CD14-positive monocyte (primary cell): ENCODE data around the gene CAMTA1. TPM values are rescaled to one million over a fixed set of nuclear protein-coding genes. Genes with fewer than 3 reads are reported as not detected.

ENCODE experiments used
- DNase-seq, 3 donors: peaks; one replicate each; pipeline ENCODE4 v3.0.0-alpha.2; 2011 to 2022
- H2AFZ ChIP-seq: 2 replicates; pipeline ENCODE4 v1.6.0; 2012; ENCODE audit warnings: mild to moderate bottlenecking, low read depth, low read length, inconsistent platforms; ENCODE audit not compliant: insufficient read depth, poor library complexity, severe bottlenecking
- H3K27ac ChIP-seq, 2 donors: 1 replicate in 1 of 2; 2 replicates in 1 of 2; pipeline ENCODE4 v1.5.1; 2012 to 2013; ENCODE audit warnings: low read length in 2 of 2, control low read depth in 1 of 2, inconsistent platforms in 1 of 2, low read depth in 1 of 2, mild to moderate bottlenecking in 1 of 2
- H3K27me3 ChIP-seq, 2 donors: one replicate each; pipeline versions ENCODE4 v1.6.0 to v1.6.1; 2011 to 2013; ENCODE audit warnings: low read length in 2 of 2; ENCODE audit not compliant: control insufficient read depth in 2 of 2, insufficient read depth in 2 of 2
- H3K36me3 ChIP-seq, 2 donors: replicated peaks in 1 of 2; 1 replicate in 1 of 2; 2 replicates in 1 of 2; pipeline versions ENCODE4 v1.5.1 to v1.6.1; 2012 to 2013; ENCODE audit warnings: low read length in 2 of 2, control low read depth in 1 of 2, inconsistent platforms in 1 of 2, mild to moderate bottlenecking in 1 of 2; ENCODE audit not compliant: insufficient read depth in 2 of 2, control insufficient read depth in 1 of 2
- H3K4me1 ChIP-seq, 2 donors: 1 replicate in 1 of 2; 2 replicates in 1 of 2; pipeline versions ENCODE4 v1.5.1 to v1.6.1; 2012 to 2013; ENCODE audit warnings: low read length in 2 of 2, control low read depth in 1 of 2, inconsistent platforms in 1 of 2, mild to moderate bottlenecking in 1 of 2, moderate library complexity in 1 of 2; ENCODE audit not compliant: insufficient read depth in 2 of 2, control insufficient read depth in 1 of 2
- H3K4me2 ChIP-seq: replicated peaks from 2 replicates; pipeline ENCODE3; 2012; ENCODE audit warnings: low read length, moderate library complexity, mild to moderate bottlenecking; ENCODE audit not compliant: poor library complexity, severe bottlenecking; ENCODE audit errors: extremely low read depth
- H3K4me3 ChIP-seq, 3 experiments: fragments of 200-600 bp in 1 of 3; sonication (generic) in 1 of 3; replicated peaks in 1 of 3; 1 replicate in 2 of 3; 2 replicates in 1 of 3; pipeline ENCODE4 v1.5.1; 2011 to 2013; ENCODE audit warnings: low read length in 3 of 3, mild to moderate bottlenecking in 3 of 3, control low read depth in 2 of 3, low read depth in 2 of 3, inconsistent platforms in 1 of 3, moderate library complexity in 1 of 3
- H3K79me2 ChIP-seq: 2 replicates; pipeline ENCODE4 v1.6.0; 2012; ENCODE audit warnings: mild to moderate bottlenecking, control low read depth, inconsistent platforms, low read length, moderate library complexity; ENCODE audit not compliant: insufficient read depth
- H3K9ac ChIP-seq: 2 replicates; pipeline ENCODE4 v1.6.0; 2017; ENCODE audit warnings: low read length, mild to moderate bottlenecking; ENCODE audit not compliant: insufficient read depth, poor library complexity, severe bottlenecking
- H3K9me3 ChIP-seq, 2 donors: replicated peaks in 1 of 2; 1 replicate in 1 of 2; 2 replicates in 1 of 2; pipeline versions ENCODE4 v1.5.1 to v1.6.1; 2012 to 2013; ENCODE audit warnings: low read length in 2 of 2, control low read depth in 1 of 2; ENCODE audit not compliant: control insufficient read depth in 1 of 2, insufficient read depth in 1 of 2
- H4K20me1 ChIP-seq: 2 replicates; pipeline ENCODE4 v1.6.0; 2012; ENCODE audit warnings: mild to moderate bottlenecking, low read length, control low read depth, moderate library complexity; ENCODE audit not compliant: insufficient read depth
- H3K27ac Mint-ChIP-seq, 7 donors: one replicate each; pipeline ENCODE4 v1.8.0; 2020; ENCODE audit warnings: mild to moderate bottlenecking in 7 of 7, mixed read lengths in 7 of 7, moderate library complexity in 6 of 7, inconsistent platforms in 2 of 7
- H3K27me3 Mint-ChIP-seq, 3 donors: one replicate each; pipeline ENCODE4 v1.8.0; 2021 to 2022; ENCODE audit warnings: low read depth in 3 of 3, mild to moderate bottlenecking in 3 of 3, mixed read lengths in 3 of 3, moderate library complexity in 3 of 3, inconsistent platforms in 1 of 3
- H3K36me3 Mint-ChIP-seq, 2 donors: one replicate each; pipeline ENCODE4 v1.8.0; 2020; ENCODE audit warnings: mixed read lengths in 2 of 2, inconsistent platforms in 1 of 2, mild to moderate bottlenecking in 1 of 2
- H3K4me1 Mint-ChIP-seq: one replicate; pipeline ENCODE4 v1.8.0; 2020; ENCODE audit warnings: mild to moderate bottlenecking, mixed read lengths
- H3K4me3 Mint-ChIP-seq, 2 donors: one replicate each; pipeline ENCODE4 v1.8.0; 2020; ENCODE audit warnings: mild to moderate bottlenecking in 2 of 2, mixed read lengths in 2 of 2, moderate library complexity in 1 of 2
- H3K9me3 Mint-ChIP-seq, 7 donors: one replicate each; pipeline ENCODE4 v1.8.0; 2020 to 2022; ENCODE audit warnings: mixed read lengths in 7 of 7, mild to moderate bottlenecking in 6 of 7, moderate library complexity in 6 of 7, inconsistent platforms in 2 of 7
- WGBS: methylation state at CpG from one replicate; pipeline ENCODE4 v1.1.5; 2013; ENCODE audit warnings: missing lambda C conversion rate; ENCODE audit not compliant: insufficient coverage; 5-methylcytosine and 5-hydroxymethylcytosine counted together
- intact Hi-C, 2 donors: fragments of 100-400 bp; cut with micrococcal nuclease; formaldehyde crosslinking; loops; one replicate each; pipeline versions ENCODE4 v1.15.0 to v1.15.1; 2023
- polyA plus RNA-seq, 3 donors: library from polyadenylated mRNA; depleted of rRNA in 1 of 3; unstranded in 2 of 3; stranded (reverse) in 1 of 3; fragments of 300-500 nt in 2 of 3; fragments of >200 nt in 1 of 3; fragmentation: Illumina TruSeq in 2 of 3; gene quantifications; 1 replicate in 2 of 3; 2 replicates in 1 of 3; pipeline ENCODE4 v1.2.3, GENCODE V29; 2012 to 2021
- TF ChIP-seq, protein P1 (sequence below): fragments of 200-600 bp; IDR thresholded peaks from one replicate; pipeline ENCODE4 v1.8.0; 2022; ENCODE audit warnings: antibody characterized with exemption, mild to moderate bottlenecking

The CAMTA1 gene
- polyA plus RNA-seq, 3 donors, result 52.0 to 89.6 (median 78.3) TPM

DNA sequence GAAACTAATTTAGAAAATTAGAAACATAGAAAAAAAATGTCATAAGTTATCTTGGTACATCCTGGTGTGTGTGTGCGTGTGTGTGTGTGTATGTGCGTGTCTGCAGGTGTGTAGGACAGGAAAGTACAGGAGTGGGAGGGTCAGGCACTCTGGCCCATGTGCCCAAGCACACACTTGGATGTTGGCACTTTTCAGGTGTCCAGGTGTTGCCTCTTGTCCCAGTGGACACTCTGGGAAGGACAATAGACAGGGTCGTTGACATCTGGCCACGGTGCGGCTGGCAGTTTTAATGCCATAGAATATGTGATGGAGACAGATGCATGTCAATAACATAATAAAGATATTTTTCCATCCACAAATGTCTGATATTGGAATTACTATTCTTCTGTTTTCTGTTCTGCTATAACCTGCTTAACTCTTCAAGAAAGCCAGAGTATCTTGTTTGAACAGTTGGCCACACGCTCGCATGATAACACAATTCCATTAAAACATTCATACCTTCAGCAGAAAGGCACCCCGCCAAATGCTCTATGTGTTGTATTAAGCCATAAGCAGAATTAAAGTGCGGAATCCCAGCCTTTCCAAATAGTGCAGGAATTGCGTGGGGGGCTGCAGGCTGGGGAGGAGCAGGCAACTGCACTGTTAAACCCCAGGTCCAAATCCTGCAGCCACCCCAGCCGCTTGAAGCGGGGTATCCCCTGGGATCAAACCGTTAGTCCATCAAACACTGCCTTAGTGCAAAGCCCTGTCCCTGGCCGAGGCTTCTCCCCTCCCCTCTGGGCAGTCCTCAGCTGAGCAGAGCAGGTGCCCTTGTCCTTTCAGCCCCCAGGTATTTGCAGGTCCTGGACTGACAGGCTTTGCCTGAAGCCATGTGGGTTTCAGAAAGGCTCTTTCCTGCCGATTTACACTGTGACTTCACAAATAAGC is 390.0 kb downstream of the CAMTA1 start:
- TF ChIP-seq, protein P1, sequence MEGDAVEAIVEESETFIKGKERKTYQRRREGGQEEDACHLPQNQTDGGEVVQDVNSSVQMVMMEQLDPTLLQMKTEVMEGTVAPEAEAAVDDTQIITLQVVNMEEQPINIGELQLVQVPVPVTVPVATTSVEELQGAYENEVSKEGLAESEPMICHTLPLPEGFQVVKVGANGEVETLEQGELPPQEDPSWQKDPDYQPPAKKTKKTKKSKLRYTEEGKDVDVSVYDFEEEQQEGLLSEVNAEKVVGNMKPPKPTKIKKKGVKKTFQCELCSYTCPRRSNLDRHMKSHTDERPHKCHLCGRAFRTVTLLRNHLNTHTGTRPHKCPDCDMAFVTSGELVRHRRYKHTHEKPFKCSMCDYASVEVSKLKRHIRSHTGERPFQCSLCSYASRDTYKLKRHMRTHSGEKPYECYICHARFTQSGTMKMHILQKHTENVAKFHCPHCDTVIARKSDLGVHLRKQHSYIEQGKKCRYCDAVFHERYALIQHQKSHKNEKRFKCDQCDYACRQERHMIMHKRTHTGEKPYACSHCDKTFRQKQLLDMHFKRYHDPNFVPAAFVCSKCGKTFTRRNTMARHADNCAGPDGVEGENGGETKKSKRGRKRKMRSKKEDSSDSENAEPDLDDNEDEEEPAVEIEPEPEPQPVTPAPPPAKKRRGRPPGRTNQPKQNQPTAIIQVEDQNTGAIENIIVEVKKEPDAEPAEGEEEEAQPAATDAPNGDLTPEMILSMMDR, result no peak
- no peak for DNase-seq
- WGBS, result 91% methylated on average over 9 of the region's 15 CpGs
- Histone ChIP-seq H3K79me2 (no peaks in the 10 kb centered on the region), H3K4me3 (no peak overlapping the region), H4K20me1 (no peaks in the 10 kb centered on the region), H3K9me3 (peaks cover 0 to 6% of the 10 kb centered on the region in 2 donors), H3K4me2 (no peak overlapping the region), H3K27ac (no peak overlapping the region), H3K27me3 (no peaks in the 10 kb centered on the region), H3K4me1 (no peaks in the 10 kb centered on the region), H3K36me3 (no peaks in the 10 kb centered on the region), H3K9ac (no peak overlapping the region), H2AFZ (no peak overlapping the region)
- intact Hi-C loops, result no loop called here
- Mint-ChIP-seq H3K27ac (no peak overlapping the region), H3K27me3 (peaks cover 2 to 19% (median 4%) of the 10 kb centered on the region in 3 donors), H3K9me3 (peaks cover 8 to 16% (median 11%) of the 10 kb centered on the region in 7 donors), H3K4me1 (peaks cover 5% of the 10 kb centered on the region), H3K4me3 (no peak overlapping the region), H3K36me3 (no peaks in the 10 kb centered on the region)

DNA sequence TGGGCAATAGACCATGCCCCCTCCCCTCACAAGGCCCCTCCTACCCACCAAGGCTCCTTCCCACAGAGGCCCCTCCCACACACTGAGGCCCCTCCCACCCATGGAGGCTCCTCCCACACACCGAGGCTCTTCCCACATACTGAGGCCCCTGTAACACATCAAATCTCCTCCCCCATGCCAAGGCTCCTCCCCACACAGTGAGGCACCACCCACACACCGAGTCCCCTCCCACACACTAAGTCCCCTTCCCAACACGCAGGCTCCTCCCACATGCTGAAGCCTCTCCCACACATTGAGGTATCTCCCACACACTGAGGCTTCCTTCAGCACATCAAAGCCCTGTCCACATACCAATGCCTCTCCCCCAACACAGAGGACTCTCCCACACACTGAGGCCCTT is 391.8 kb downstream of the CAMTA1 start:
- 83% methylated on average over 3 of the region's 3 CpGs for WGBS
- H3K4me1 ChIP-seq, result no peaks in the 10 kb centered on the region
- H3K27ac Mint-ChIP-seq, result no peak overlapping the region
- no peak overlapping the region for H3K4me2 ChIP-seq
- DNase-seq, result no peak
- H3K79me2 ChIP-seq, result no peaks in the 10 kb centered on the region
- peaks cover 2% of the 10 kb centered on the region for H3K4me1 Mint-ChIP-seq
- no peaks in the 10 kb centered on the region for H4K20me1 ChIP-seq
- no peak overlapping the region for H3K9ac ChIP-seq
- H3K27me3 ChIP-seq, result no peaks in the 10 kb centered on the region
- H3K36me3 Mint-ChIP-seq, result no peaks in the 10 kb centered on the region
- H3K9me3 ChIP-seq, result peaks cover 7 to 11% of the 10 kb centered on the region in 2 donors
- no peaks in the 10 kb centered on the region for H3K36me3 ChIP-seq
- peaks cover 11 to 17% (median 15%) of the 10 kb centered on the region in 7 donors for H3K9me3 Mint-ChIP-seq
- H2AFZ ChIP-seq, result no peak overlapping the region
- H3K27ac ChIP-seq, result no peak overlapping the region
- peaks cover 2 to 11% (median 4%) of the 10 kb centered on the region in 3 donors for H3K27me3 Mint-ChIP-seq
- H3K4me3 Mint-ChIP-seq, result no peak overlapping the region
- H3K4me3 ChIP-seq, result no peak overlapping the region
- TF ChIP-seq, protein P1, result no peak
- intact Hi-C loops, result no loop called here
